UCSD-AML1 (cell line): ENCODE results near the gene LTN1.
"Not testable (repeated sequence)": the region's sequence is repeated elsewhere in the genome, so short reads cannot be mapped to it uniquely, and the experiment has no call there.

Source experiments
- DNase-seq: peaks from one replicate; lab custom pipeline; 2025; ENCODE audit not compliant: unreplicated experiment; lab: John Stamatoyannopoulos, UW

LTN1 gene, protein sequence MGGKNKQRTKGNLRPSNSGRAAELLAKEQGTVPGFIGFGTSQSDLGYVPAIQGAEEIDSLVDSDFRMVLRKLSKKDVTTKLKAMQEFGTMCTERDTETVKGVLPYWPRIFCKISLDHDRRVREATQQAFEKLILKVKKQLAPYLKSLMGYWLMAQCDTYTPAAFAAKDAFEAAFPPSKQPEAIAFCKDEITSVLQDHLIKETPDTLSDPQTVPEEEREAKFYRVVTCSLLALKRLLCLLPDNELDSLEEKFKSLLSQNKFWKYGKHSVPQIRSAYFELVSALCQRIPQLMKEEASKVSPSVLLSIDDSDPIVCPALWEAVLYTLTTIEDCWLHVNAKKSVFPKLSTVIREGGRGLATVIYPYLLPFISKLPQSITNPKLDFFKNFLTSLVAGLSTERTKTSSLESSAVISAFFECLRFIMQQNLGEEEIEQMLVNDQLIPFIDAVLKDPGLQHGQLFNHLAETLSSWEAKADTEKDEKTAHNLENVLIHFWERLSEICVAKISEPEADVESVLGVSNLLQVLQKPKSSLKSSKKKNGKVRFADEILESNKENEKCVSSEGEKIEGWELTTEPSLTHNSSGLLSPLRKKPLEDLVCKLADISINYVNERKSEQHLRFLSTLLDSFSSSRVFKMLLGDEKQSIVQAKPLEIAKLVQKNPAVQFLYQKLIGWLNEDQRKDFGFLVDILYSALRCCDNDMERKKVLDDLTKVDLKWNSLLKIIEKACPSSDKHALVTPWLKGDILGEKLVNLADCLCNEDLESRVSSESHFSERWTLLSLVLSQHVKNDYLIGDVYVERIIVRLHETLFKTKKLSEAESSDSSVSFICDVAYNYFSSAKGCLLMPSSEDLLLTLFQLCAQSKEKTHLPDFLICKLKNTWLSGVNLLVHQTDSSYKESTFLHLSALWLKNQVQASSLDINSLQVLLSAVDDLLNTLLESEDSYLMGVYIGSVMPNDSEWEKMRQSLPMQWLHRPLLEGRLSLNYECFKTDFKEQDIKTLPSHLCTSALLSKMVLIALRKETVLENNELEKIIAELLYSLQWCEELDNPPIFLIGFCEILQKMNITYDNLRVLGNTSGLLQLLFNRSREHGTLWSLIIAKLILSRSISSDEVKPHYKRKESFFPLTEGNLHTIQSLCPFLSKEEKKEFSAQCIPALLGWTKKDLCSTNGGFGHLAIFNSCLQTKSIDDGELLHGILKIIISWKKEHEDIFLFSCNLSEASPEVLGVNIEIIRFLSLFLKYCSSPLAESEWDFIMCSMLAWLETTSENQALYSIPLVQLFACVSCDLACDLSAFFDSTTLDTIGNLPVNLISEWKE (N-terminal part only)

DNA sequence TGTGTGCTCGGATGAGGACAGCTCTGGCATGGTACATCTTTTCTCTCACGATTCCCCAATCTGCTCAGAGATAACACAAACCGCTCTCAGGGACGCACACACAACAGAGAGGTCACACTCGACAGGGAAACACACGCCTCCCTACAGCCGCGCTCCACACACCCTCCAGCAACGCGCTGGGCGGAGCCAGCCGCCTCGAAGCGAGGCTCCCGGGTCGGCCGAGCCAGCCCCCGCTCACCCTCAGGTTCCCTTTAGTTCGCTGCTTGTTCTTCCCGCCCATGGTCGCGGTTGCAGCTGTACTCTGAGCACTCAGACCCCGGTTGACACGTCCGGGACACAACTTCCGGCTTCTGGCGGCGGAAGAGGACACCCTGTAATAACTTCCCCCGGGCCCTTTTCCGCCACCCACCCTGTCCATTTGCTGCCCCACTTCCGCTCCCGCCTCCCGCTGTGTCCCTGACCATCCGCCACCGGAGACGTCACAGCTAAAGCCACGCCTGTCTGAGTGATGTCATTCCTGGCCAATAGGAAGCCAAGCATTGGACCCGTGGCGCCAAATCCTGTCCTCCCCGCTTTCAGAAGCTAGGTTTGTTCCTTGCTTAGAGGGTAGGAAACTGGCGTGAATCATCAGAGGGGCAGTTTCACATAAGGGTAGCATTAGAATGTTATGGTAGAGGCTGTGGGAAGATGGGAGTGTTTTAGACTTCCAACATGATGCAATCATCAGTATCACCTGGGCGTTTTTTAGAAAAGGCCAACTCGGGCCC, at the start of gene LTN1:
LTN1 (minus strand) TSS at position 352 of the 767 bp plus-strand sequence; CDS start at position 280, 72 bp downstream.
- DNase-seq, result peak; percentile 99

- DNase-seq, result no peak
These were observed 42.0 kb upstream of the LTN1 start for GRCh38 chr21:29034678-29035077.

- DNase-seq, result no peak
These were observed 41.2 kb upstream of the LTN1 start for GRCh38 chr21:29033871-29034270.

GRCh38 chr21:29033301-29033700, 40.6 kb upstream of the LTN1 start:
- DNase-seq, result no peak

GRCh38 chr21:29030909-29031308, 38.2 kb upstream of the LTN1 start:
- DNase-seq, result no peak

GRCh38 chr21:29029524-29029923, 36.8 kb upstream of the LTN1 start:
- DNase-seq, result no peak

- DNase-seq, result no peak
These were observed 32.6 kb upstream of the LTN1 start for GRCh38 chr21:29025328-29025713.

- DNase-seq, result peak; percentile 97
These were observed 32.0 kb upstream of the LTN1 start, which contains the start of gene USP16 for GRCh38 chr21:29024474-29025327. TSS of gene USP16 (plus strand) at chr21:29024668. CDS start at chr21:29027914, 3,246 bp downstream.

DNA sequence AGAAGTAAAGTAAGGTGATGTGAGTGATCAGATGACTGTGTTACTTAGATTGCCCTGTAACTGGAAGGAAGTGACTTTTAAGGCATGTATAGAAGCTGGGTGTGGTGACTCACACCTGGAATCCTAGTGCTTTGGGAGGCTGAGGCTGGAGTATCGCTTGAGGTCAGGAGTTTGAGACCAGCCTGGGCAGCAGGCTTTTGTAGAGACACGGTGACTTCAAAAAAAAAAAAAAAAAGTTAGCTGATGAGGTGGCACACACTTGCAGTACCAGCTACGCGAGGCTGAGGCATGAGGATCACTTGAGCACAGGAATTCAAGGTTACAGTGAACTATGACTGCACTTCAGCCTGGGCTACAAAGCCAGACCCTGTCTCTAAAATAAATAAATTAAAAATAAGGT, 29.5 kb upstream of the LTN1 start:
- peak; percentile 14 for DNase-seq

DNA sequence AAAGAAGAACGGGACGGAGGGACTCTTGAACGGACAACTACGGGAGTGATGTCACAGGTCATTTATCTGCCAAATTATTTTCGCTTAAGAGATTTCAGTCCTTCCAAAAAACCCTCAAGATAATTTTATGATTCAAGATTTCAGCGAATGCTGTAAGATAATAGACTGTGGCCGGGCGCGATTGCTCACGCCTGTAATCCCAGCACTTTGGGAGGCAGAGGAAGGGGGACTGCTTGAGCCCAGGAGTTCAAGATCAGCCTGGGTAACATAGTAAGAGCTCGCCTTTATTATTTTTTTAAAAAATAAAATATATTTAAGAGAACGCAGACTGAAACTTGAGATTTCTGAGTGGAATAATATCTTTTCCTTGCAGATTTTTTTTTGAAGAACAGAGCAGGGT, 25.9 kb upstream of the LTN1 start:
- DNase-seq, result no peak

DNA sequence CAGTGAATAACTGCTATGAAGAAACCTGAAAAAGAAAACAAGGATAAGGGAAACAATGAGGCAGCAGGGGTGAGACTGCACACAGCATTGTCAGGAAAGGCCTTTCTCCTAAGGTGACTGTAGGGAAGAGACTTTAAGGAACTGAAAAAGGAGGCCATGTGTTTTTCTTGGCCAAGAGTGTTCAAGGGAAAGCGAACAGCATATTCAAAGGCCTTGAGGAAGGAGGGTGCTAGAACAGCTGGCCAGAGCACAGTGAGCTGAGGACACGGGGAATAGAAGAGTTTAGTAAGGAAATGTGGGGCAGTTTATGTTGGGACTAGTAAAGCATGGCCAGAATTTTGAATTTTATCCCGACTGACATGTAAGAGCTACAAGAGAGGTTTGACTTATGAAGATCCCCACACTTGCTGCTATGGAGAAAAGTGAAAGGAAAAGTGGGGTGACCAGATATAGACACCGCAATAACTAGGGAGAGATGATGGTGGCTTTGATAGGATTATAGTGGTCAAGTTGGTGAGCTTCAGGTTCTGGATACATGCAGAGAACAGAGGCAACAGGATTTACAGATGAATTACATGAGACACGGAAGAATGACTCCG, 25.1 kb upstream of the LTN1 start:
- peak; percentile 10 for DNase-seq

- not testable (repeated sequence) for DNase-seq
These were observed 18.6 kb upstream of the LTN1 start for GRCh38 chr21:29011236-29011635.

DNA sequence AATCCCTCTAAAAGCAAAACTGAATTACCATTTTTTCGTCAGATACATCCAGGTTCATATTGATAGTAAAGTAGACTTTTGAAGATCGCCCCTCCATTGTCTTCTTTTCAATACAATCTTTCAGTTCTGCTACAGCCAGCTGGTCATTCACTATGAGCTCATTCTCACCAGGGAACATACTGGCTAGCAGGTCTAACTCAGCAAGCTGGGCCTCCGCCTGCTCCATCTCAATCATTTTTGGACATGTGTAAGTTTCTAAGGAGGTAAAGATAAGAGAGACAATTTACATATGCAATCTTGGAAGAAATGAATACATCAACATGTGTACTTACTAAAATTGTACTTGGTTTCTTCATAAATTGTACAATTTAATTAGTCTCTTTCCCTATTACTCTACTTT, 15.7 kb upstream of the LTN1 start:
- DNase-seq, result no peak

DNA sequence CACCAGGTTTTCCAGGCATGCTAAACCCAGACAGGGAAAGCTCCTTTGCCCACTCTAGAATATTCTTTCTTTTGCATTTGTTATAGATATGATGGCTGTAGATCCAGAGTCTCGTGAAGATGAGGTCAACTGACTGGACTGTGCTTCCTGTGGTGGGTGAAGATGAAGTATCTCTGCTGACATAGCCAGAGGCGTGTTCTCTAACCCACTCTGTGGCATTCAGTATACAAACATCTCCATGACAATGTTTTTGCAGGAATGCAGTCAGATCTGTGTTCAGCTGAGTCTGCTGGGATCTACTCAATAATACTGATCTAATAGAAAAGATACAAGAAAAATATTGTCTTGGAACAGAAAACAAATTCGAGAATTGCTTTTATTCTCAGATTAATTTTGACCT, 15.1 kb upstream of the LTN1 start:
- no peak for DNase-seq

DNA sequence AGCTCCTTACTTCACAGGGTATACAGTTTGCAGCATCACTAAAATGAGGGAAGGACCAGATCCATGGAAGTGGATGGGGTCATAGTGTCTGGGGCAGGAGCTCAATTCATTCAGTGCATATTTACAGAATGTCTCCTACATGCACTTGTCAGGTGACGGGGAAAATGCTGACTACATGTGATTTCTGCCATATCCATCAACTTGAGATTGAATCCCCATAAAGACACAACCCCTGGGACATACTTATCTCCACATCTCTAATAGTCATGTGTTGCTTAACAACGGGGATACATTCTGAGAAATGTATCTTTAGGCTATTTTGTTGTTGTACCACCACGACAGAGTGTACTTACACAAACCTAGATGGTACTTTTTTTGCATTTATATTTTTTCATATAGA, 14.5 kb upstream of the LTN1 start:
- DNase-seq, result no peak

- DNase-seq, result no peak
These were observed 13.0 kb upstream of the LTN1 start for GRCh38 chr21:29005696-29006095.

- DNase-seq, result peak; percentile 95
These were observed 9.9 kb upstream of the LTN1 start for GRCh38 chr21:29002442-29003144.

DNA sequence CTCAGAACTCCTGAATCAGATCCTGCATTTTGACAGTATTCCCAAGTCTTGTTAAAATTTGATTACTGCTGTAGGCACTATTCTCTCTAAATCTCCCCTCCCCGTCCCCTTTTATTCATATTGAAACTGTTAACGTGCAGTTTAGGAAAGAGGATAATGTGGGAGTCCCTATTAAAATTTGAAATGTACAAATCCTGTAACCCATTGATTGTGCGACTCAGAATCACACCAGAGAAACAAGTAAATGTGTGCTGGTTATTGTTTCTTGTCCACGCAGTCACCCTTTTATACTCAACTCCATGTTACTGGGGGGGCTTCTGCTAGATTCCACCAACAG, 584 bp upstream of the LTN1 start:
- DNase-seq, result no peak
